HPDE6-E6E7 (cell line): ENCODE measurements around the gene DEGS2.

ENCODE experiments used
- DNase-seq: peaks from one replicate; pipeline ENCODE4 v3.0.0; 2011; ENCODE audit warnings: missing footprints; ENCODE audit errors: extremely low spot score

DEGS2 gene

DNA sequence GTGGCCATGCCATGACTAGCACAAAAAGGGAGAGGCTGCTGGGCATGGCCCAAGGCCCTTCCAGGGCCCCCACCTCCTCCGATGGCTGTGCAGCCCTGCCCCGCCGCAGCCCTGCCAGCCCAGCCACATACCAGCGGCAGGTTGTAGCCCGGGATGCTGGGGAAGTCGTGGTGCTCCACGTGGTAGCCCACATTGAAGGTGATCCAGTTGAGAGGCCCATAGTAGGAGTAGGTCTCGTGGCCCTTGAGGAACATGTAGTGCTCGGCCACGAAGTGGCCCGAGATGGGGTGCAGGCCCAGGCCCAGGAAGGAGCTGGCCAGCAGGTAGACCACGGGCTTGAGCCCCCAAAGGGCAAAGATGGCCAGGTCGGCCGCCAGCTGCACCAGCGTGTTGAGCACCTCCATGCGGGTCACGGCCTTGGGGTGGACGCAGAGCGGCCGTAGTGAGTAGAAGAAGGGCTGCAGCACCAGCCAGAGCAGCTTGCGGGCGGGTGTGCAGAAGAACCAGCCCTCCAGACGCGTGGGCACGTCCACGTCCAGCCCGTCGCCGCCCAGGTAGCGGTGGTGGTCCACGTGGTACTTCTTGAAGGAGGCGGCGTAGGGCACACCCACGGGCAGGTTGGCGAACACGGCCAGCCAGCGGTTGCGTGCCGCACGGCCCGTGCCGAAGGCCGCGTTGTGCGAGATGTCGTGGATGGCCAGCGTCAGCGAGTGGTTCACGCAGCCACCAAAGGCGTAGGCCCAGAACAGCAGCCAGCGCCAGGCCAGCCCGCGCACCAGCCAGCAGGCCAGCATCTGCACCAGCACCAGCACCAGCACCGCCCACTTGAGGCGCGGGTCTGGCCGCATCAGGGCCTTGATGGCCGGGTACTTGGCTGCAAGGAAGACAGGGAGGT, 10.4 kb downstream of the DEGS2 start:
- DNase-seq, result no peak

DNA sequence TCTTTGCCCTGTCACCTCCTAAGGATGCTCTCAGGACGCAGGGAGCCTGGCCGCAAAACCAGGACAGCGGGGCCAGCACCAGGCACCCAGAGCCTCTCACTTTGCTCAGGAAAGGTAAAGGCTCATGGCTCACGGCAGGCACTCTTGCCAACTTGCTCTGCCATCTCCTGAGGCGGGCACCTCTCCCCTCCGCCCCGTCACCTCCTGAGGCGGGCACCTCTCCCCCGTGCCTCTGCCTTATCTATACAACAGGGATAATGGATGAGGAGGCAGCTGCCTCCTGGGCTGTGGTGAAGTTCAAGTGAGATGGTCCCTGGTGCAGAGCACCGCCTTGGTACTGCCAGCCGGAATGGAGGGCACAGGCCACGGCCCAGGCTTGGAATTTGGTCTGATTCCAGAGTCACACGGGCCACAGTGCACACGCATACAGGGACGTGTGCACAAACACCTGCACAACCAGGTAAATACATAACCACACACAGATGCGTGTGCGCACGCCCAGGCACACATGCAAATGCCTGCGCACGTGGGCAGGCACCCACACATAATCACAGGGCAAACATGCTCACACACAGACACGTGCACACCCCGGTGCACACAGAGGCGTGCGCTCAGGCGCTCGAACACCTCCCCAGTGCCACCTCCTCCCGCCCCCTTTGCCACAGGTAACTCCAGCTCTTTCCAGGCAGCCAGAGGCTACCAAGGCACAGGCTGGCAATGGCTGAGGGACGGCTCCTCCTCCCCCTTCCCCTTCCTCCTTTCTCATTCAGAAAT, 11.6 kb downstream of the DEGS2 start:
- no peak for DNase-seq

DNA sequence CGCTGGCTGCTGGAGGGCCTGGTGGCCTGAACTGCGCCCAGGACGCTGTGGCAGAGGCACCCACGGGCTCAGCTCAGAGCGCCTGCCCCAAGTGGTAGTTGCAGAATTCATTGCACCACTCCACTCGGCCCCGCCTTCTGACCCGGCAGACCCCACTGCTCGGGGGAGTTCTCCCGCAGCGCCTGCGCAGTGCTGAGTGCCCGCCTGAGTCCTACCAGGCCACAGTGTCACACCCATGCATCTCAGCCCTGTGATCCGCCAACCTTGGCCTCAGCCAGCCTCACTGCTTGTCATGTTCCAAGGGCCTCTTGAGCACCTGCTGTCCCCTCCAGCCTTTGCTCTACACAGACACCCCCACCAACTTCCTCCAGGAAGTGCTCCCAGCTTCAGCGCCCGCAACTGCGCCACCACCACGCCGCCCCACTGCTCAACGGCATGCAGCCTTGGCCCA, 12.2 kb downstream of the DEGS2 start:
- no peak for DNase-seq

DNA sequence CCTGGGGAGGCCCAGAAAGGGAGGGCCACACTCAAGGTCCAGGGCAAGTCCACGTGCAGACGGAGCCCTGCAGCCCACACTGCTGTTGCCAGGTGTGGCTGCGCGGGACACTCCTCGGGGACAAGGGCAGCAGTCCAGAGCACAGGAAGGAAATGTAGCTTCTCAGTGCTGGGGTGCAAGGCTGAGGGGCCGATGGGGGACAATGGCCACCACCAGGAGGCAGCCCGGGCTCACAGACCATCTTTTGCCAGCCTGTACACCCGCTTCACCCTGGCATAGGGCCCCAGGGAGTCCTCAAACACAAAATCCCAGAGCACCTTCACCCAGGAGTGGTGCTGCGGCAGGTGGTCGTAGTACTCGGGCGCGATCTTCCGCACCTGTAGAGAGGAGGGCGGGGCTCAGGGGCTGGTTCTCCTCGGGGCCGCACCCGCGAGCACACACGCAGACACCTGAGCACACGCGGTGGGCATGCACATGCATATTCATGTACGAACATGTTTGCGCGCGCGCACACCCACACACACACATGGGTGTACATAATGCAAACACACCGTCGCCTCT, 12.8 kb downstream of the DEGS2 start:
- DNase-seq, result no peak

DNA sequence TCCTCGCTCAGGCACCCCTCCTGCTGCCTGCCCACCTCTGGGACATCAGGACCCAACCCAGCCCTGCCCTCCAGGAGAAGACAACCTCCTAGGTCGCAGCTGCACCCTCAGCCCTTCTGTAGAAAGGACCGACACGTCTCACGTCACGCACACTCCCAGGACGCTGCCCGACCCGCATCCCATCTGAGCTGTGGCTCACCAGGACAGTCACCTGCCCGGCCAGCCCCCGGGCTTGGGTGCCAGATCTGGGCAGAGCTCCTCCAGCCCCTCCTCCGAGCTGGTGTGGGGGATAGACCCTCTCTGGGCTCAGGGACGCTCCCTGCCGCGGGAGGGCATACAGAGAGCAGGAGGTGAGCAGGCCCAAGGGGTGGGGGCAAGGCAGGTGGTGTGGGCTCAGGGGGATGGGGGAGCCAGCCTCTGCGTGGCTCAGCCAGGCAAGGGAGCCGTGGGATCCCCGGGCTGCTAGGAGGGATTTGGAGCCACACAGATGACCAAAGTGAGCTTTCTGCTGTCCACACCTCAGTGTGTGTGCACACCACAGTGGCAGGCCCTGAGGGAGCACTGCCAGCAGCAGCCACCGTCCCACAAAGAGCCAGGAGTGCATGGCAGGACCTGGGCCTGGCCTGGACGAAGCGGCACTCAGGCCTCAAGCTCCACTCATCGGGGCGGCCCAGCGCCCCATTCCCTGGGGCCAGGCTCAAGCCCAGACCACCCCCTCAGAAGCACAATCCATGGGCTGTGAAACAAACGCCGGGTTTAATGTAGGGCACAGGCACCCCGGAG, 13.6 kb downstream of the DEGS2 start:
- no peak for DNase-seq

DNA sequence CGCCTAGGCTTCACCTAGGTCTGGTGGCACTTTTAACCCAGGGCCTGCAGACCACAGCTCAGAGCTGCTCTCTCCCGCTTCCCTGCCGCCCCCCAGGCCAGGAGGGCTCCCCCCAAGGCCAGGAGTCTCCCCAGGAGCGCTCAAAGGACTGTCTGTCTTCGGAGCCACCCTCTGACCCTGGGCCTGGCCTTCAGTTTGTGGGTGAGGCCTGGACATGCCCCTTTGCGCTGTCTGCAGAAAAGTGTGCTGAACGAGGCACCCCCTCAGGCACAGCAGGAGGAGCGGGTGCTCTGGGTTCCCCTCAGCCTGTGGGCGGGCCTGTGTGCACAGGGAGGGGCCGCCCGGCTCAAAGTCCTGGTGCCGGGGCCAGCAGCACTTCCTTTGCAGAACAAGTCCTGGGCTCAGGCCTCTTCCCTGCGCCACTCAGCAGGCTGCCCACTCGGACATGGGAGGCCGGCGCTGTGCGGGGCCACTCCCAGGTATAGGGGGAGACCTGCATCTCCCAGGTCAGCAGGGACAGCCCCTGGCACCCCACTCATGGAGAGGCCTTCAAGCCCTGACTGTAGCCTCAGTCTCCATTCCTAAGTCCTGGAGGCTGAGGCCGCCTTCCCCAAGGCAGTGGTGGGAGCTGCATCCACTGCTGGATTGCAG, 14.3 kb downstream of the DEGS2 start:
- DNase-seq, result no peak

DNA sequence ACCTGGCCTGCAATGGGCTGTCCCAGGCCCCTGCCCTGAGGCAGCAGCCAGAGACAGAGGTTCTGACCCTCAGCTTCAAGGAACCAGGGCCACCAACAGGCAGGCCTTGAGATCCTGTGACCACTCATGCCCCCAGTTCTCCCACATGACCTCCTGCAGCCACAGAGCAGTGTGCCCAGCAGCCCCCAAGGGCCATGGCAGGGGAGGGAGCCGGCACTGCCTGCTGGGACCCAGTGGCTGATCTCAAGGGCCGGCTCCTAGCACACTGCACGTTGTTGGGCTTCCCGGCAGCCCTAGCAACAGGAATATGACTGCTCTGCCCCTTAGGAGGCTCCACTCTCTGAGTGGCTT, 14.8 kb downstream of the DEGS2 start:
- no peak for DNase-seq

DNA sequence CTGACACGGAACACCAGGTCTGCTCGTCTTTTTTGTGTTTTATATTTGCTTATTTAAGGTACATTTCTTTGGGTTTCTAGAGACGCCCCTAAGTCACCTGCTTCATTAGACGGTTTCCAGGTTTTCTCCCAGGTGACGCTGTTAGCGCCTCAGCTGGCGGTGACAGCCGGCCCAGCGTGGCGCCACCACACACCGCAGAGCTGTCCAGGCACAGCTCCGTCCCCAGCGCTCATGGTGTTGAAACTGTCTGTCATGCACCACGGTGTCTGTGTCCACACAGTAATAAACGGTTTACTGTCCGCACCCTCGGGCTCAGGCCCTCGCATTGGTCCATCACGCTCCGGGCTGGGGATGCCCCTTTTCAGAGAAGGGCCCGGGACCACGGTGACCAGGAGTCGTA, 15.5 kb downstream of the DEGS2 start:
- no peak for DNase-seq

DNA sequence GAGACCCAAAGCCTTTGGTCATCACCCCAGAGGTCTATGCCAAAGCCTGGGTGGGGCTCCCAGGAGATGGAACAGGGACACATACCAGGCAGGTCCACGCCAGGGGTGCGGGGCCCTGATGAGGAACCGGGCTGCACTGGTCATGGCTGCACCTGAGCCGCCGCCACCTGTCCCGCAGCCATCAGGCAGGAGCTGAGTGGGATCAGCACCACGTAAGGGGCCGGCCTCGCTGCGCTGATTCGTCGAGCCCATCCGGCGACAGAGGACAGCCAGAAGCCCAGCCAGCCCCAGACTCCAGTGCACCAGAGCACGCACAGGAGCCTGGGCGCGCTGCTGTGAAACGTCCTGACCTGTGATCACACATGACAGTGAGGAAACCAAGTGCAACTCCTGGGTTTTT, 15.9 kb downstream of the DEGS2 start:
- DNase-seq, result no peak

DNA sequence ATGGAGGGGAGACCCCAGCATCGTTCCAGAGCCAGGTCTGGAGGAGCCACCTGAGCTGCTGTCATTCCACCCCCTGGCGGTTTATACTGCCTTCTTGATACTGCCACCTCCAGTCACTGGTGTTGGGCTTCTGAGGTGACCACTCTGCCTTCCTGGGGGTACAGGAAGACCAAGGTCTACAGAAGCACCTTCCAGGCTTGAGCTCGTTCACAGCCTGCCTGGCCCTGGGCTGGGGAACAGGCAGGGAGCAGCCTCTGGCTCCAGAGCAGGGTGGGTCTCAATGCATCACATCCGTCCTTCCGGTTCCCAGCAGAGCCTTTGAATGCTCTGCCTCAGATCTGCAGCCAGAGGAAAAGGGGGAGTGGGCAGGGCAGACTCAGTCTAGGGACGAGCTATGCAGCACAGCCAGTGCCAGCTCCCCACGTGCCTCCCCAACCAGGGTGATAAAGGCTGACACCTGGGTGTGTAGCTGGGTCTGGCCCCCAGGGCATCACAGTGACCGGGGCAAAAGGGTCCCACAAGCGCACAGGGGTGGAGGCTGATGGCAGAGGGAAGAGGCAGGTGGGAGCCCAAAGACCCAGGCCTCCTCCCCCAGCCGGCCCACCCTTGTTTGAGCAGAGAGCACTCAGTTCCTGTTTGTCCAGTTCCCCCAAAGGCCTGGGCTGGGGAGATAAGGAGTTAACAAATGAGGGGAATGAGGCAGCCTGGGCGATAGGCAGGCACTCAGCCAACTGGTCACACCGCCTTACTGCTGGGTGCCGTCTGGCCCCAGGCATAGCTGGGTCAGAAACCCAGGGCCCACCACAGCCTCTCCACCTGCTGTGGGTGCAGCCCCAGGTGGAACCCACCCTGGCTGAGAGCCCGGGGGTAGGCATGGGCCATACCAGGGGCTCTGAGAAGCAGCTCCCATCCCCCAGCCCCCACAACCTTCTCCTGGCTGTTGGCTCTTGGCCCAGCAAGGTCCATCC, 17.1 kb downstream of the DEGS2 start:
- DNase-seq, result no peak

DNA sequence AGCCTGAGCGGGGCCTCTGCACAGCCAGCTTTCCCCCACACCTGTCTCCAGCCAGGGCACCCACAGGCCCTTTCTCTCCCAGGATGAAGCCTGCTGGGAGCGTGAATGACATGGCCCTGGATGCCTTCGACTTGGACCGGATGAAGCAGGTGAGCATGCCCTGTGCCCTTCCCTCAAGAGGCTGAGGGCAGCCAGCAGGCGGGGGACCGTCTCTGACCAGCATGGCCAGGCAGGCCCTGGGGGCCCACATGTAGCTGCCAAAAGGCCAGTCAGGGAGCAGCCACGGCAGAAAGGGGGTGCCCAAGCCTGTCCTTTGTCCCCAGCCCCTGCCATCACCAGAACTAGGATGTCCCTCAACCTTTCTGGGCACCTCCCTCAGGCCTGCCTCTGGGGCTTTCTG, 18.3 kb downstream of the DEGS2 start:
- no peak for DNase-seq

DNA sequence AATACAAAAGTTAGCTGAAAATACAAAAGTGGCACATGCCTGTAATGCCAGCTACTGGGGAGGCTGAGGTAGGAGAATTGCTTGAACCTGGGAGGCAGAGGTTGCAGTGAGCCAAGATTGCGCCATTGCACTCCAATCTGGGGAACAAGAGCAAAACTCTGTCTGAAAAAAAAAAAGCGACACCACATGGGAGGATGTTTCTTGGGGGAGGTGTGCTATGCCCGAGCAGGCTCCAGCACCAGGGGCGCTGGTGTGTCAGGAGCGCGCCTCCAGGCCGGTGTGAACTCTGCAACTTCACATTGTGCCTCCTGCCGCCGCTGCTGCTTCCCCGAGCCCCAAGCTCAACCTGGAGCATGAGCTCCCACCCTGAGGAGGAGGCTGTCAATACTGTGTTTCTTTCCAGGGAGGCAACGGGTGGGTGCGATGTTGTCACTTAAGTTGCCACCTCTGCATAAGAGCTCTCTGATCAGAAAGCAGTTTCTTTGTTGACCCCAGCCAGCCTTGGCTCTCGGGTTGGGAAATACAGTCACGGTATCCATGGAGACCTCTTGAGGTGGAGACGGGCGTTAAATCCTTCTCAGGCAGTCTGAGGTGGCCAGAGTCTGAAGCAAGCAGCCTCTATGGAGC, 18.9 kb downstream of the DEGS2 start:
- DNase-seq, result no peak

DNA sequence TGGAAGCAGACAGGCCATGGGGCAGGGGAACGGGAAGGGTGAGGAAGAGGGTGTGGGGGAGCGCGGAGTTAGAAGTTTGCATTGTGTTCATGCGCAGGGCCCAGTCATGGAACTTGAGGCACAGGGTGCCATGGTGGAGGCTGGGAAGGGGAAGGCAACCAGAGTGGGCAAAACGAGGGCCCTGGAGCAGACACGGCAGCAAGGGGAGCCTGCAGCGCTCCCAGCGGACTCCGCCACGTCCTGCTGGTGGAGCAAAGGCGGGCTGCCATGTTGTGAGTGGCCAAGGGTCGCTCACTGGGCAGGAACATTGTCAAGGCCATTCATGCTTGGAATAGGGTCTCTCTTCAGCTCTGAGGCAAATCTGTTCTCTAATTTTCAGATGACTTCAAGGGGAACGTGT, 20.5 kb downstream of the DEGS2 start:
- DNase-seq, result no peak

DNA sequence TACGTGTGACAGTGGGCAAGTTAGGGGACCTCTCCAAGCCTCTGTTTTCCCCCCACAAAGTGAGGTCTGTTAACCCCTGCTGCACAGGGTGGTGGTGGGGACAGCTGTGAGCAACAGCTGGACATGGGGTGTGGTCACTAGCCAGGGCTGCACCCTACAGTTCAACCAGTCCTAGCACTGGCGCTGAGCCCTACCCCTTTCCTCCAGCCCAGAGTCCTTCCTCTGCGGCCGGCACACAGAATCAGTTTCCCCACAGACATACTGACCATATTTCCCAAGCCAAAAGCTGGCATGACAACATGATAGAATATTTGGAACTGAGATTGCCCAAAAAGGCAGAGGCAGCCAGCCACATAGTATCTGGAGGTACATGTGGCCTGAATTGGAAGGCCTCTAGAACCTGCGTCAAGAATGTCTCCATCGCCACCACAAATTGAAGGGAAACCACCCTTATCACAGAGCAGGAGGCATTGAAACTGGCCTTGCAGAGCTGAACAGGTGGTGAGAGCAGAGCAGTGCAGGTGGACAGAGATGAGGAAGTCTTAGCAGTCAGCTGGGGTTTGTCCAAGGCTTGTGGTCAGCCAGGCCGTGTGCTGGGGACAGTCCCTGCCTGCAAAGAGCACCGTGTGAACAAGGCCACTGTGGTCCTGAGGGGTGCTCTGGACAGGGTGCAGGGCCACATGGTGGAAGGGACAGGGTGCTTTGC, 21.2 kb downstream of the DEGS2 start:
- no peak for DNase-seq

DNA sequence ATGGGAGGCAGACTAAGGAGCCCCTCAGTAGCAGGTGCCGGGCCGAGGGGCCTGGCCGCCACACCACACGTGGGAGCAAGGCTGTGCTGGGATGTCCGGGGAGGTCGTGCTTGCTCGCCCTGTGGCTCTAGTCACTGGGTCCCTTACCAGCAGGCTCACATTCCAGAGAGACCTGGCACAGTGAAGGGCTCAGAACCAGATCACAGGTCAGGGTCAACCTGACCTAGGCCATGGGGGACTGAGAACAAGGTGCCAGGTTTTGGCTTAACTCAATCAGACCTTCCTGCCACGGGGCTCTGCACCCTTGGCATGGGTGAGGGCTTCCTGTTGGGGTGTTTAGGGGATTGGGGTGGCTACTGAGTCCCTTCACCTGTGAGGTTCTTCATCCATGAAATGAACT, 22.3 kb downstream of the DEGS2 start:
- DNase-seq, result no peak

DNA sequence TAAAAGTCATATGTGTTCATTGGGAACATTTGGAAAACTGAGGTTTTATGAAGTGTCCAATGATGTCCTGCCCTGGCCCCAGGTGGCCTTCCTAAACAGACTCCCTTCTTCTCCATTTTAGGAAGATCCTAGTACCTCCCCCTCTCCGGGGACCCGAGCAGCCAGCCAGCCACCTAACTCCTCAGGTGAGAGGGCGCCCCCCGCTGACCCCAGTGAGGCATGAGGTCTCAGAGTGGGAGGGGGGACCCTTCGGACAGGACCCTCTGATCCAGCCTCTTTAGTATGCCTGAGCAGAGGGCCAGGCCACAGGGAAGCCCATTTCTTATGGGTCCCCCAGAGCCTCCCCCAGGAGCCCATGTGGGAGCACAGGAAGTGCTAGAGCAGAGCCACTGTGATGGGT, 23.7 kb downstream of the DEGS2 start:
- no peak for DNase-seq

DNA sequence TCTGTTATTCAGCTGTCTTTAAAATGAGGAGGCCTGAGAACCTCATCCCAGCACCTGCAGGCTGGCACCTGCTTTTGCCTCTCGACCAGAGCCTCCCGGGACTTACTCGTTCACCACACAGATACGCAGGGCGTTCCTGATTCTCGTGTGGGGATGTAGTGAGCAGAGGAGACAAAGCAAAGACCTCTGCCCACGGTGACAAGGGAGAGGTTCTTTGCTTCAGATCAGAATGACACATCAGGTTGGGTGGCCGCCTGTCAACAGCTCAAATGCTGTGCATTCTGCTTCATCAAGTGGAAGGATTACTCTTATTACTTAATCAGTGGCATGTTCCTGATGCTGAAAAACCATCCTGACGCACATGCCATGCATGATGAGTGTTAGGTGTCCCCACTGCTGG, 24.4 kb downstream of the DEGS2 start:
- DNase-seq, result no peak

DNA sequence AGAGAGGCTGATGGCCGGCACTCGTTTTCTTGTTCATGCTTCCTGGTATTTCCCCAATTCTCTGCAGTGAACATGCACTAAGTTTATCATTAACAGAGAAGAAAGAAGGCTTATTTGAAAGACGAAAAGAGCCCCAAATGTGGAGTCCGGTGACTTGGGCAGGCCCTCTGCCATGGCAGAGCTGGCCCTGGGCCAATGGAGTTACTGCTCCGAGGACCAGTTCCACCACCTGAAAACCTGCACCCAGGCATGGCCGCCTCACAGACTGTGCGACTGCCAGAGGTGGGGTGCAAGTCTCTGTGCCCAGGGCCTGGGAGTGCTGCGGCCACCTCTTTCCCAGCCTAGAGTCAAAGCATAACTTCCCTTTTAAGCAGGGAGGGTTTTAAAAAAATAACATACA, 24.9 kb downstream of the DEGS2 start:
- DNase-seq, result no peak

DNA sequence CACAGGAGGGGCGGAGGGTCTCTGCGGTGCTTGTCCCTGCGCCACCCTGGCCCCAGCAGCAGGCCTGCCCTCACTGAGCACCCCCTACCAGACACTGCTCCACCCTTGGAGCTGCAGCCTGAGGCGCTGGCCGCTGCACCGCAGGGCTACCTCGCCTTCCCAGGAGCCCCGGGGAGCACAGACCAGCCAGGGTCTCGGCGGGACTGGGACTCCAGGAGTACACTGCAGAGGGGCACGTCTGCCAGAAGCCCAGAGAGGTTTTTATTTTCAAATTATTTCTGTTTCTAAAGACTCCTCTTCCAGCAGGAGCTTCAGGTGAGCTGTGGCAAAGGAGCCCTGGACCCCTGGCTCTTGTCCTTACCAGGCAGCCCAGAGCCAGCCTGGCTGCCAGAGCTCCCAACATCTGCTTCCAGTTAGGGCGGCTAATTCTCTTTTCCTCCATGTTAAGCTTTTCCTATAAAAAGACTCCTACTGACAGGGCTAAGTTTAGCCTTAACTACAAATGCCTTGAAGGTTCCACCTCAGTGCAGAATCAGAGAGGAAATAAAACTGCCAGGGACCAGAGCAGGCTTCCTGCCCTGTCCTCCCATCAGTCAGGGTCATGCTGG, 26.4 kb downstream of the DEGS2 start:
- no peak for DNase-seq
